ENCODE measurements around the gene CCN5.
A peak's percentile ranks its signal among the peaks of the same experiment; 100 is the strongest.

CCN5 gene

GRCh38 chr20:44683263-44684046 lies 31.7 kb upstream of the CCN5 start:
- no peak overlapping the region for H3K4me3 ChIP-seq (ENCODE audit: low read length)
- peak; percentile 70 for TF ChIP-seq CTCF (IDR thresholded peaks at IDR 0.05; ENCODE audit: insufficient read depth, low read depth, low read length, missing control alignments)
- peak; percentile 66 for DNase-seq (ENCODE audit: low read depth)

GRCh38 chr20:44684047-44684967 lies 30.9 kb upstream of the CCN5 start:
- peak; percentile 20 for DNase-seq (ENCODE audit: low read depth)
- H3K4me3 ChIP-seq (ENCODE audit: low read length): no peak overlapping the region
- no peak for TF ChIP-seq CTCF (IDR thresholded peaks at IDR 0.05; ENCODE audit: insufficient read depth, low read depth, low read length, missing control alignments)

- no peak overlapping the region for H3K4me3 ChIP-seq (ENCODE audit: low read length)
- TF ChIP-seq CTCF (IDR thresholded peaks at IDR 0.05; ENCODE audit: insufficient read depth, low read depth, low read length, missing control alignments): no peak
- no peak for DNase-seq (ENCODE audit: low read depth)
Observed at GRCh38 chr20:44686934-44687333, 28.2 kb upstream of the CCN5 start.

- H3K4me3 ChIP-seq (ENCODE audit: low read length): no peak overlapping the region
- no peak for TF ChIP-seq CTCF (IDR thresholded peaks at IDR 0.05; ENCODE audit: insufficient read depth, low read depth, low read length, missing control alignments)
- no peak for DNase-seq (ENCODE audit: low read depth)
Observed at GRCh38 chr20:44688053-44688625, 27.0 kb upstream of the CCN5 start.

GRCh38 chr20:44689809-44690208 lies 25.4 kb upstream of the CCN5 start:
- H3K4me3 ChIP-seq (ENCODE audit: low read length): no peak overlapping the region
- no peak for DNase-seq (ENCODE audit: low read depth)
- no peak for TF ChIP-seq CTCF (IDR thresholded peaks at IDR 0.05; ENCODE audit: insufficient read depth, low read depth, low read length, missing control alignments)

GRCh38 chr20:44690781-44691423 lies 24.3 kb upstream of the CCN5 start:
- no peak overlapping the region for H3K4me3 ChIP-seq (ENCODE audit: low read length)
- no peak for TF ChIP-seq CTCF (IDR thresholded peaks at IDR 0.05; ENCODE audit: insufficient read depth, low read depth, low read length, missing control alignments)
- no peak for DNase-seq (ENCODE audit: low read depth)

Data from epithelial cell of esophagus (primary cell).